GM21526 (cell line): ENCODE data around the gene NR4A1.

Experiments
- ATAC-seq: cut with Tn5 transposase; IDR thresholded peaks from one replicate; pipeline ENCODE4 v1.9.1; 2021; ENCODE audit warnings: moderate library complexity; ENCODE audit not compliant: unreplicated experiment, low FRiP score

NR4A1 gene

GRCh38 chr12:52038447-52038846 is 12.8 kb upstream of the NR4A1 start:
- no peak for ATAC-seq

- ATAC-seq, result no peak
Observed at GRCh38 chr12:52041035-52041434, 10.2 kb upstream of the NR4A1 start.

- ATAC-seq, result no peak
Observed at GRCh38 chr12:52041695-52042123, 9.5 kb upstream of the NR4A1 start.

- no peak for ATAC-seq
Observed at GRCh38 chr12:52042706-52043385, 8.4 kb upstream of the NR4A1 start.

GRCh38 chr12:52043386-52044212 is 7.6 kb upstream of the NR4A1 start:
- no peak for ATAC-seq

GRCh38 chr12:52044292-52044983 is 6.8 kb upstream of the NR4A1 start:
- no peak for ATAC-seq

GRCh38 chr12:52045794-52046199 is 5.4 kb upstream of the NR4A1 start:
- no peak for ATAC-seq

- no peak for ATAC-seq
Observed at GRCh38 chr12:52046859-52047258, 4.4 kb upstream of the NR4A1 start.

GRCh38 chr12:52049286-52049685 is 2.0 kb upstream of the NR4A1 start:
- ATAC-seq, result no peak

GRCh38 chr12:52049688-52050087 is 1.6 kb upstream of the NR4A1 start:
- no peak for ATAC-seq

- no peak for ATAC-seq
Observed at GRCh38 chr12:52050116-52050757, 1.0 kb upstream of the NR4A1 start.

GRCh38 chr12:52052468-52053186 is 1.4 kb downstream of the NR4A1 start:
- no peak for ATAC-seq

- ATAC-seq, result no peak
Observed at GRCh38 chr12:52053536-52054209, 2.4 kb downstream of the NR4A1 start.

GRCh38 chr12:52054231-52054832 is 3.1 kb downstream of the NR4A1 start:
- ATAC-seq, result no peak

GRCh38 chr12:52054833-52055730 is 3.8 kb downstream of the NR4A1 start:
- ATAC-seq, result no peak

GRCh38 chr12:52055731-52056711 is 4.8 kb downstream of the NR4A1 start:
- no peak for ATAC-seq
